SHP77 (cell line): ENCODE results near the gene PTPDC1.

Source experiments
- DNase-seq, 2 experiments: peaks; one replicate each; lab custom pipeline; 2025; lab: John Stamatoyannopoulos, UW

PTPDC1 gene

GRCh38 chr9:94140791-94141790 lies 56.8 kb downstream of the PTPDC1 start:
- no peak for DNase-seq

- DNase-seq = no peak
Observed at GRCh38 chr9:94142353-94142752, 58.1 kb downstream of the PTPDC1 start.

DNA sequence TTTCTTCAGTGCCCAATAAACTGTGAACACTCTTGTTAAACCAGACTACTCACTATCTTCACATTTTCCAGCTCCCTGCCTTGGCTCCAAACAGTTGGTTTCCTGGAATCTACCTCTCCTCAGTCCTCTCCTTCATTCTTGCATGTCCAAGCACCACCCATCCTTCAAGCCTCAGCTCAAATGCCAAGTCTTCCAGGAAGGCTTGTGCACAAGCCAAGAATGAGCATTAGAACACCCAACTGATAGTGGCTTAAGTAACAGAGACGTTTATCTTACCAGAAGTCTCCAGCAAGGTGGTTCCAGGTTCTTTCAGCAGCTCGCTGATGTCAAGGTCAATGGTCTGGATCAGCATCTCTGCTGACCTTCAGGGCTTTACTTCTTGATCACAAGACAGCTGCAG lies 60.1 kb downstream of the PTPDC1 start:
- no peak for DNase-seq

DNA sequence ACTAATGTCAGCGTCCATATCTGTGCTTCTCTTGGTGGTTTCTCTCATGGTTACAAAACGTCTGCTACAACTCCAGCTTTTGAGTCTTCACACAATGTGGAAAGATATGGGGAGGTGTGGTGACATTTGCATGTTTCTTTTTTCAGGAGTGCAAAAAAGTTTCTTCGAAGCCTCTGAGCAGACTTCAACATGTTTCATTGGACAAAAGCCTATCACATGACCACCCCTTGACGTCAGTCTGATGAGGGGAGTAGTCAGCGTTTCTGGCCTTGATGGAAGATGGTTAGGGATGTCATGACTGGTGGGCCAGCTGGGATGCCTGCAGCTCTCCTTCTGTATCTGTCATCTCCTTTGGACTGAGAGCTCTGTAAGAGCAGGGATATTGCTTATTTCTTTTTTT lies 61.4 kb downstream of the PTPDC1 start:
- DNase-seq = no peak

DNA sequence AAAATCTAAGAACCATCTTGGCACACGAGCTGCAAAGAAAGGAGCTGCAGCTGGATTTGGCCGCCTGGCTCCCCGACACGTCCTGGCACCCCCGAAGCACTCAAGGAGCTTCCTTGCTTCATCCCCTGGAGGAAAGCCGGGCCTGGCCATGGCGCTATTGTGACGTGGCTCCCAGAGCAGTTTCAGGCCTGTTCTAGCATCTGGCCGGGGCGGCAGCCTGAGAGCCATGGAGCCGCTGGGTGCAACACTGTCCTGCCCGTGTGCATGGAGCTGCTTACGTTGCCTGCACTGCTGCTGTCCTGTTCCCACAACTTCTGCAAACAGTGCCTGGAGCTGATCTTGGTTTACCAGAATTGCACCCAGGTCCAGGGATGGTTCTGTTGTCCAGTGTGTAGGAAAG lies 63.5 kb downstream of the PTPDC1 start:
- no peak for DNase-seq

- no peak for DNase-seq
Observed at GRCh38 chr9:94148419-94148818, 64.2 kb downstream of the PTPDC1 start.

- DNase-seq = no peak
Observed at GRCh38 chr9:94149696-94150095, 65.4 kb downstream of the PTPDC1 start.

DNA sequence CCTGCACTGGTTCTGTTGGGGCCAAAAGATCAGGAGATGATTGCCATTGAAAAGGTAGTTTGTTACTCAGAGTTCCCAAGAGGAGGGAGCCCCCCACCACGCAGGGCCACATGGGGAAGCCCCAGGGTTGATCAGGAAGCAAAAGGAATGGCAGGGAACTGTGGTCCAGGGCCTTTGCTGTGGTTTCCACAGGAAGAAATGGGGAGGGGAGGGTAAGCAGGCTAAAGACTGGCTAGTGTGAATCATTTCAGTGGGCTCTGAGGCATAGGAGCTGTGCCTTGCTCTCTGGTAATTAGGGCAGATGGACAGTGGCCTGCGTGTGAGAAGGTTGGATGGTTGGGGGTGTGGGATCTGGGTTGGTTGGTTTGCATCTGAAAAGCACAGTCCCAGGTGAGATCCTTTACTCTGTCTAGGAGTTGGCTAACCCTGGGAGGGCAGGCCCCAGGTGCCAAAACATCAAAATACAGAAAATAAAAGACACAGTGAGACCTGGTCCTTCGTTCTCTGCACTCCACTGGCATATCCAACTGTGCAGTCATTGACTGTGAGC lies 66.1 kb downstream of the PTPDC1 start:
- no peak for DNase-seq

GRCh38 chr9:94150890-94151650 lies 66.8 kb downstream of the PTPDC1 start:
- DNase-seq = no peak

- no peak for DNase-seq
Observed at GRCh38 chr9:94153905-94154304, 69.6 kb downstream of the PTPDC1 start.

DNA sequence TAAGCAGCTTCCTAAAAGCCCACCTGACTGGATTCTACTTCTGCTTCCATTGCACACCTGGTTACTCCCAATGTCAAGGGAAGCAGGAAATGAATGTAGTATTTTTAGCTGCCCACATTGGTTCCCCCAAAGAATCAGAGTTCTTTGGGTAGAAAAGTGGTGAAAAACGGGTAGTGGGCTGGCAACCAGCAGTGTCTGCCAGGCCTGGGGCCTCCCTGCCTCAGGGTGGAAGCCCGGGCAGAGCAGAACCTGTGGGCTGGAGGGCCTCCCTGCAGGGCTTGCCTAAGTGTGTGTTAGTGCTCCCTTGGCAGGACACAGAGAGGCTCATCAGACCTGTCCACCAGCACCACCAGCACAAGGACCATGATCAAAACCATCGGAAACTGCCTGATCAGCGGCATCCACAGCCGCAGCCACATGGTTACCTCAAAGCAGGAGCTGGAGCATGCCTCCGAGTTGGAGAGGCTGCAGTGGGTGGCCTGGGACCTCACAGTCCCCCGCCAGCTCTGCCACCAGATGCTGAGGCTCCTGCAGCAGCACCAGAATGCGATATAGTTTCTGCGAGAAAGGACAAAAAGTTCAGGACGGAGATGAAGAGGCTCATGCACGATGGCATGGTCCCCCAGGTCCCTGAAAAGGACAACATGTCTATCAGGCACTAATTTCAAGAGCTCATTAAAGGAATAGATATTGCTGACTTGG lies 72.2 kb downstream of the PTPDC1 start:
- DNase-seq = no peak

GRCh38 chr9:94157050-94157801 lies 73.0 kb downstream of the PTPDC1 start:
- peak; percentile 69 to 80 for DNase-seq
